Measurements from ENCODE around the gene UGT1A8. TPM values are rescaled to one million over a fixed set of nuclear protein-coding genes. Genes with fewer than 3 reads are reported as not detected.

Gene UGT1A8
- total and polyA plus RNA-seq, 2 experiments from 2014 or later, result 0.45 TPM; not detected in 1

DNA sequence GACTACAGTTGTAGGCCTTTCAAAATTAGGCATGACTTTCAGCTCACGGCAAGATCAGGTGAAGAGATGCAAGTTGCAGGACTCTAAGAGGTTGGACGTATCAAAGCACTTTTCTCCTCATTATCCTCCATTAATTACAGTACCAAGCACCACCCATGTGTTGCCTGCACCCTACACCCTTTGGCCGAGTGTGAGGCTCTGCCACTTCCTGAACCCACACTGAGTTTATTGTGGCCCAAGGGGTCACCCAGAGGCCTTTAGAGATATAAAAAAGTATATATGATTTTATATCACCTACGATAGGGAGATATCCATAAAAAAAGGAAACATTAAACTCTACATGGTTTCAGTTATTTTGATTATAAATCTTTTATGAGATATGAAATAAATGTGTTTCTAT lies 2.8 kb downstream of the UGT1A8 start:
- H2AFZ ChIP-seq, result no peak overlapping the region
- peaks cover 7% of the 10 kb centered on the region for H3K9me2 ChIP-seq (ENCODE audit: insufficient read depth)
- no peaks in the 10 kb centered on the region for H3K27me3 ChIP-seq (ENCODE audit: insufficient read depth)
- H3K79me2 ChIP-seq (replicated peaks; ENCODE audit: insufficient read depth), result no peaks in the 10 kb centered on the region
- H3K4me1 ChIP-seq (ENCODE audit: insufficient read depth), result no peaks in the 10 kb centered on the region
- Mint-ChIP-seq H3K36me3 (ENCODE audit: low read depth) (no peaks in the 10 kb centered on the region), H3K4me1 (no peaks in the 10 kb centered on the region), H3K27me3 (ENCODE audit: insufficient read depth, low read depth, poor library complexity) (no peaks in the 10 kb centered on the region), H3K9me3 (peaks cover 7% of the 10 kb centered on the region; the same call in 2 of the 3 replicates), H3K4me3 (no peak overlapping the region), H3K27ac (no peak overlapping the region)
- DNase-seq (ENCODE audit: low spot score), result no peak
- TF ChIP-seq, protein P1, sequence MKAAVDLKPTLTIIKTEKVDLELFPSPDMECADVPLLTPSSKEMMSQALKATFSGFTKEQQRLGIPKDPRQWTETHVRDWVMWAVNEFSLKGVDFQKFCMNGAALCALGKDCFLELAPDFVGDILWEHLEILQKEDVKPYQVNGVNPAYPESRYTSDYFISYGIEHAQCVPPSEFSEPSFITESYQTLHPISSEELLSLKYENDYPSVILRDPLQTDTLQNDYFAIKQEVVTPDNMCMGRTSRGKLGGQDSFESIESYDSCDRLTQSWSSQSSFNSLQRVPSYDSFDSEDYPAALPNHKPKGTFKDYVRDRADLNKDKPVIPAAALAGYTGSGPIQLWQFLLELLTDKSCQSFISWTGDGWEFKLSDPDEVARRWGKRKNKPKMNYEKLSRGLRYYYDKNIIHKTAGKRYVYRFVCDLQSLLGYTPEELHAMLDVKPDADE (IDR thresholded peaks at IDR 0.05), result no peak
- no peak for TF ChIP-seq JUNB (IDR thresholded peaks at IDR 0.05; ENCODE audit: unreplicated experiment)
- TF ChIP-seq EZH2 (IDR thresholded peaks at IDR 0.05; ENCODE audit: low read depth, unreplicated experiment), result no peak
- no peak for TF ChIP-seq CREB1 (CRISPR knock-in tag; IDR thresholded peaks at IDR 0.05; ENCODE audit: low read depth)
- TF ChIP-seq ZNF331 (CRISPR knock-in tag; IDR thresholded peaks at IDR 0.05; ENCODE audit: low read depth), result no peak
- no peak for TF ChIP-seq NANOG (IDR thresholded peaks at IDR 0.05; ENCODE audit: borderline replicate concordance)
- no peak for TF ChIP-seq STAT1 (IDR thresholded peaks at IDR 0.05; ENCODE audit: unreplicated experiment)
- TF ChIP-seq, protein P2, sequence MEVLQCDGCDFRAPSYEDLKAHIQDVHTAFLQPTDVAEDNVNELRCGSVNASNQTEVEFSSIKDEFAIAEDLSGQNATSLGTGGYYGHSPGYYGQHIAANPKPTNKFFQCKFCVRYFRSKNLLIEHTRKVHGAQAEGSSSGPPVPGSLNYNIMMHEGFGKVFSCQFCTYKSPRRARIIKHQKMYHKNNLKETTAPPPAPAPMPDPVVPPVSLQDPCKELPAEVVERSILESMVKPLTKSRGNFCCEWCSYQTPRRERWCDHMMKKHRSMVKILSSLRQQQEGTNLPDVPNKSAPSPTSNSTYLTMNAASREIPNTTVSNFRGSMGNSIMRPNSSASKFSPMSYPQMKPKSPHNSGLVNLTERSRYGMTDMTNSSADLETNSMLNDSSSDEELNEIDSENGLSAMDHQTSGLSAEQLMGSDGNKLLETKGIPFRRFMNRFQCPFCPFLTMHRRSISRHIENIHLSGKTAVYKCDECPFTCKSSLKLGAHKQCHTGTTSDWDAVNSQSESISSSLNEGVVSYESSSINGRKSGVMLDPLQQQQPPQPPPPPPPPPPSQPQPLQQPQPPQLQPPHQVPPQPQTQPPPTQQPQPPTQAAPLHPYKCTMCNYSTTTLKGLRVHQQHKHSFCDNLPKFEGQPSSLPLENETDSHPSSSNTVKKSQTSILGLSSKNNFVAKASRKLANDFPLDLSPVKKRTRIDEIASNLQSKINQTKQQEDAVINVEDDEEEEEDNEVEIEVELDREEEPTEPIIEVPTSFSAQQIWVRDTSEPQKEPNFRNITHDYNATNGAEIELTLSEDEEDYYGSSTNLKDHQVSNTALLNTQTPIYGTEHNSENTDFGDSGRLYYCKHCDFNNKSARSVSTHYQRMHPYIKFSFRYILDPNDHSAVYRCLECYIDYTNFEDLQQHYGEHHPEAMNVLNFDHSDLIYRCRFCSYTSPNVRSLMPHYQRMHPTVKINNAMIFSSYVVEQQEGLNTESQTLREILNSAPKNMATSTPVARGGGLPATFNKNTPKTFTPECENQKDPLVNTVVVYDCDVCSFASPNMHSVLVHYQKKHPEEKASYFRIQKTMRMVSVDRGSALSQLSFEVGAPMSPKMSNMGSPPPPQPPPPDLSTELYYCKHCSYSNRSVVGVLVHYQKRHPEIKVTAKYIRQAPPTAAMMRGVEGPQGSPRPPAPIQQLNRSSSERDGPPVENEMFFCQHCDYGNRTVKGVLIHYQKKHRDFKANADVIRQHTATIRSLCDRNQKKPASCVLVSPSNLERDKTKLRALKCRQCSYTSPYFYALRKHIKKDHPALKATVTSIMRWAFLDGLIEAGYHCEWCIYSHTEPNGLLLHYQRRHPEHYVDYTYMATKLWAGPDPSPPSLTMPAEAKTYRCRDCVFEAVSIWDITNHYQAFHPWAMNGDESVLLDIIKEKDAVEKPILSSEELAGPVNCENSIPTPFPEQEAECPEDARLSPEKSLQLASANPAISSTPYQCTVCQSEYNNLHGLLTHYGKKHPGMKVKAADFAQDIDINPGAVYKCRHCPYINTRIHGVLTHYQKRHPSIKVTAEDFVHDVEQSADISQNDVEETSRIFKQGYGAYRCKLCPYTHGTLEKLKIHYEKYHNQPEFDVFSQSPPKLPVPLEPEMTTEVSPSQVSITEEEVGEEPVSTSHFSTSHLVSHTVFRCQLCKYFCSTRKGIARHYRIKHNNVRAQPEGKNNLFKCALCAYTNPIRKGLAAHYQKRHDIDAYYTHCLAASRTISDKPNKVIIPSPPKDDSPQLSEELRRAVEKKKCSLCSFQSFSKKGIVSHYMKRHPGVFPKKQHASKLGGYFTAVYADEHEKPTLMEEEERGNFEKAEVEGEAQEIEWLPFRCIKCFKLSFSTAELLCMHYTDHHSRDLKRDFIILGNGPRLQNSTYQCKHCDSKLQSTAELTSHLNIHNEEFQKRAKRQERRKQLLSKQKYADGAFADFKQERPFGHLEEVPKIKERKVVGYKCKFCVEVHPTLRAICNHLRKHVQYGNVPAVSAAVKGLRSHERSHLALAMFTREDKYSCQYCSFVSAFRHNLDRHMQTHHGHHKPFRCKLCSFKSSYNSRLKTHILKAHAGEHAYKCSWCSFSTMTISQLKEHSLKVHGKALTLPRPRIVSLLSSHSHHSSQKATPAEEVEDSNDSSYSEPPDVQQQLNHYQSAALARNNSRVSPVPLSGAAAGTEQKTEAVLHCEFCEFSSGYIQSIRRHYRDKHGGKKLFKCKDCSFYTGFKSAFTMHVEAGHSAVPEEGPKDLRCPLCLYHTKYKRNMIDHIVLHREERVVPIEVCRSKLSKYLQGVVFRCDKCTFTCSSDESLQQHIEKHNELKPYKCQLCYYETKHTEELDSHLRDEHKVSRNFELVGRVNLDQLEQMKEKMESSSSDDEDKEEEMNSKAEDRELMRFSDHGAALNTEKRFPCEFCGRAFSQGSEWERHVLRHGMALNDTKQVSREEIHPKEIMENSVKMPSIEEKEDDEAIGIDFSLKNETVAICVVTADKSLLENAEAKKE (CRISPR knock-in tag; IDR thresholded peaks at IDR 0.05), result no peak
- TF ChIP-seq POLR2AphosphoS5 (IDR thresholded peaks at IDR 0.05; ENCODE audit: low read depth), result no peak
- no peak for TF ChIP-seq EZH2phosphoT487 (IDR thresholded peaks at IDR 0.05; ENCODE audit: unreplicated experiment)
- TF ChIP-seq, protein P3, sequence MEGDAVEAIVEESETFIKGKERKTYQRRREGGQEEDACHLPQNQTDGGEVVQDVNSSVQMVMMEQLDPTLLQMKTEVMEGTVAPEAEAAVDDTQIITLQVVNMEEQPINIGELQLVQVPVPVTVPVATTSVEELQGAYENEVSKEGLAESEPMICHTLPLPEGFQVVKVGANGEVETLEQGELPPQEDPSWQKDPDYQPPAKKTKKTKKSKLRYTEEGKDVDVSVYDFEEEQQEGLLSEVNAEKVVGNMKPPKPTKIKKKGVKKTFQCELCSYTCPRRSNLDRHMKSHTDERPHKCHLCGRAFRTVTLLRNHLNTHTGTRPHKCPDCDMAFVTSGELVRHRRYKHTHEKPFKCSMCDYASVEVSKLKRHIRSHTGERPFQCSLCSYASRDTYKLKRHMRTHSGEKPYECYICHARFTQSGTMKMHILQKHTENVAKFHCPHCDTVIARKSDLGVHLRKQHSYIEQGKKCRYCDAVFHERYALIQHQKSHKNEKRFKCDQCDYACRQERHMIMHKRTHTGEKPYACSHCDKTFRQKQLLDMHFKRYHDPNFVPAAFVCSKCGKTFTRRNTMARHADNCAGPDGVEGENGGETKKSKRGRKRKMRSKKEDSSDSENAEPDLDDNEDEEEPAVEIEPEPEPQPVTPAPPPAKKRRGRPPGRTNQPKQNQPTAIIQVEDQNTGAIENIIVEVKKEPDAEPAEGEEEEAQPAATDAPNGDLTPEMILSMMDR (conservative IDR thresholded peaks at IDR 0.05; ENCODE audit: low read depth in 2 of 2), result no peak
- no peak for TF ChIP-seq ZNF114 (CRISPR knock-in tag; IDR thresholded peaks at IDR 0.05)
- TF ChIP-seq, protein P4, sequence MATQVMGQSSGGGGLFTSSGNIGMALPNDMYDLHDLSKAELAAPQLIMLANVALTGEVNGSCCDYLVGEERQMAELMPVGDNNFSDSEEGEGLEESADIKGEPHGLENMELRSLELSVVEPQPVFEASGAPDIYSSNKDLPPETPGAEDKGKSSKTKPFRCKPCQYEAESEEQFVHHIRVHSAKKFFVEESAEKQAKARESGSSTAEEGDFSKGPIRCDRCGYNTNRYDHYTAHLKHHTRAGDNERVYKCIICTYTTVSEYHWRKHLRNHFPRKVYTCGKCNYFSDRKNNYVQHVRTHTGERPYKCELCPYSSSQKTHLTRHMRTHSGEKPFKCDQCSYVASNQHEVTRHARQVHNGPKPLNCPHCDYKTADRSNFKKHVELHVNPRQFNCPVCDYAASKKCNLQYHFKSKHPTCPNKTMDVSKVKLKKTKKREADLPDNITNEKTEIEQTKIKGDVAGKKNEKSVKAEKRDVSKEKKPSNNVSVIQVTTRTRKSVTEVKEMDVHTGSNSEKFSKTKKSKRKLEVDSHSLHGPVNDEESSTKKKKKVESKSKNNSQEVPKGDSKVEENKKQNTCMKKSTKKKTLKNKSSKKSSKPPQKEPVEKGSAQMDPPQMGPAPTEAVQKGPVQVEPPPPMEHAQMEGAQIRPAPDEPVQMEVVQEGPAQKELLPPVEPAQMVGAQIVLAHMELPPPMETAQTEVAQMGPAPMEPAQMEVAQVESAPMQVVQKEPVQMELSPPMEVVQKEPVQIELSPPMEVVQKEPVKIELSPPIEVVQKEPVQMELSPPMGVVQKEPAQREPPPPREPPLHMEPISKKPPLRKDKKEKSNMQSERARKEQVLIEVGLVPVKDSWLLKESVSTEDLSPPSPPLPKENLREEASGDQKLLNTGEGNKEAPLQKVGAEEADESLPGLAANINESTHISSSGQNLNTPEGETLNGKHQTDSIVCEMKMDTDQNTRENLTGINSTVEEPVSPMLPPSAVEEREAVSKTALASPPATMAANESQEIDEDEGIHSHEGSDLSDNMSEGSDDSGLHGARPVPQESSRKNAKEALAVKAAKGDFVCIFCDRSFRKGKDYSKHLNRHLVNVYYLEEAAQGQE (IDR thresholded peaks at IDR 0.05; ENCODE audit: unreplicated experiment), result no peak
- H3K36me3 ChIP-seq (ENCODE audit: insufficient read depth), result no peaks in the 10 kb centered on the region
- H3K4me2 ChIP-seq, result no peak overlapping the region
- no peak overlapping the region for H3K4me3 ChIP-seq
- ATAC-seq, result no peak
- no peaks in the 10 kb centered on the region for H4K20me1 ChIP-seq (replicated peaks; ENCODE audit: insufficient read depth)
- H3F3A ChIP-seq (replicated peaks; ENCODE audit: low read depth), result no peaks in the 10 kb centered on the region
- H3K27ac ChIP-seq (ENCODE audit: low read depth), result no peak overlapping the region
